ENCODE results near the gene KIF5A. TPM values are rescaled to one million over a fixed set of nuclear protein-coding genes. Genes with fewer than 3 reads are reported as not detected.

The KIF5A gene
- total RNA-seq, 6 experiments from 2014 or later = 1.0 to 1.8 (median 1.2) TPM

DNA sequence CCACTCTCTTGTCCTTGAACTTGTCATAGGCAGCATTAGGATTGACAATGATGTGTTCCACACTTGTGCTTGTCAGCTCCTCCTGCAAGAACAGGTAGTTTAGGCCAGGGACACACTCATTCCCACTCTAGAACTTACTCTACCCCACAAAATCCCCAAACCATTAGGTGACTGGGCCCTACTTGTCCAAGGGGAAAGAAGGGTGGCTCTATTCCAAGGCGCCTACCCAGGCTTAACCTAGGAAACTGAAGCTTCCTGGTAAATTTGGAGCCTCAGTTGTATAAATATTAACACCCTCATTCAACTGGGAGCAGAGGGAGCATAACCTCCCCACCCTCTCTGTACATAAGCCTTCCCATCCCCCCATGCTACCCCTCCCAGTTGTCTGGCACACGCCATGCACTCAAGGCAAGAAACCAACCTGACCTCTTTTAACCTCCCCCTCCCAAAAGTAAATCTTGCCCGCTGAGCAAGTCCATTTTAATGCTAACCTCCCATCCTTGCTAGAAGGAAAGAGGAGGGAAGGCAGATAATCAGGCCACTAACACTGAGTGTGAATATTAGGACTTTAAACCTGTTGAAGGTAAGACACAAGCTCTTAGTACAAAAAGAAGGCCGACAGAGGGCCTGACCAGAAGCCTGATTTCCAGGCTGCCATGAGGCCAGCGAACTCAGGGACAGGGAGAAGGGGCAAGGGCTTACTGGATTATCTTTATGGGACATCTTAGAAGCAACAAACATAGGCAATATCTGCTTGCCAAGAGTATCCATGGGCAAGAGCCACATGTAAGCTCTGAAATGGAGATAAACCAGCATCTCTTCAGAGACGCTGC is 13.9 kb upstream of the KIF5A start:
- DNase-seq = no peak
- Mint-ChIP-seq H3K4me3 (no peak overlapping the region), H3K27ac (peak overlapping the region; percentile 36; the same call in 1 of the 2 replicates), H3K36me3 (ENCODE audit: low read depth) (peaks cover 48% of the 10 kb centered on the region), H3K9me3 (no peaks in the 10 kb centered on the region), H3K4me1 (ENCODE audit: low read depth) (peaks cover 6% of the 10 kb centered on the region), H3K27me3 (ENCODE audit: insufficient read depth) (no peaks in the 10 kb centered on the region)
- no peak for TF ChIP-seq CTCF (IDR thresholded peaks at IDR 0.05)

DNA sequence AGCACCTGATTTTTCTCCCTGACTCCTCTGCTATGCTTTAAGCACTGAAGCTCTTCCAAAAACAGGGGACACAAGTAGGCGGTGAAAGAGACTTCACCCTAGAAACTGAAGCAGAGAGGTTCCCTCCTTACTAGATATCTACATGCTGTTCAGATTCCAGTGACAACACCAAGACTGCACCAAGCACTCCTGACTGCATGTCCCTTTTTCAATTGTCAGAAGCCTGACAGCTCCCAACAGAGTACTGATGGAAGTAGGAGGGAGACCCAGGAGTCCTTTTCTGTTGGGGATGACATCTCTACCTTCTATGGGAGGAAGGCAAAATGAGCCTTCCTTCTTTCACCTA is 13.3 kb upstream of the KIF5A start:
- Mint-ChIP-seq H3K27me3 (ENCODE audit: insufficient read depth) (no peaks in the 10 kb centered on the region), H3K36me3 (ENCODE audit: low read depth) (peaks cover 52% of the 10 kb centered on the region), H3K4me3 (no peak overlapping the region), H3K9me3 (no peaks in the 10 kb centered on the region), H3K4me1 (ENCODE audit: low read depth) (peaks cover 11% of the 10 kb centered on the region), H3K27ac (no peak overlapping the region)
- TF ChIP-seq CTCF (IDR thresholded peaks at IDR 0.05) = no peak
- no peak for DNase-seq

- no peaks in the 10 kb centered on the region for H3K27me3 Mint-ChIP-seq (ENCODE audit: insufficient read depth)
- H3K36me3 Mint-ChIP-seq (ENCODE audit: low read depth) = peaks cover 37% of the 10 kb centered on the region
- TF ChIP-seq CTCF (IDR thresholded peaks at IDR 0.05) = no peak
- H3K4me1 Mint-ChIP-seq (ENCODE audit: low read depth) = peaks cover 20% of the 10 kb centered on the region
- H3K27ac Mint-ChIP-seq = no peak overlapping the region
- no peak overlapping the region for H3K4me3 Mint-ChIP-seq
- no peak for DNase-seq
- H3K9me3 Mint-ChIP-seq = no peaks in the 10 kb centered on the region
These were observed 10.6 kb upstream of the KIF5A start for GRCh38 chr12:57539134-57539768.

- Mint-ChIP-seq H3K36me3 (ENCODE audit: low read depth) (peaks cover 38% of the 10 kb centered on the region), H3K9me3 (no peaks in the 10 kb centered on the region), H3K27me3 (ENCODE audit: insufficient read depth) (no peaks in the 10 kb centered on the region; the same call in 1 of the 2 replicates), H3K4me1 (ENCODE audit: low read depth) (peaks cover 35% of the 10 kb centered on the region), H3K27ac (peak overlapping the region; percentile 51), H3K4me3 (no peak overlapping the region)
- TF ChIP-seq CTCF (IDR thresholded peaks at IDR 0.05) = no peak
- no peak for DNase-seq
These were observed 8.8 kb upstream of the KIF5A start for GRCh38 chr12:57541001-57541400.

- DNase-seq = no peak
- H3K27ac Mint-ChIP-seq = no peak overlapping the region
- no peaks in the 10 kb centered on the region for H3K9me3 Mint-ChIP-seq
- no peak overlapping the region for H3K4me3 Mint-ChIP-seq
- TF ChIP-seq CTCF (IDR thresholded peaks at IDR 0.05) = no peak
- peaks cover 45% of the 10 kb centered on the region for H3K36me3 Mint-ChIP-seq (ENCODE audit: low read depth)
- H3K4me1 Mint-ChIP-seq (ENCODE audit: low read depth) = peaks cover 38% of the 10 kb centered on the region
- no peaks in the 10 kb centered on the region; the same call in 1 of the 2 replicates for H3K27me3 Mint-ChIP-seq (ENCODE audit: insufficient read depth)
These were observed 8.1 kb upstream of the KIF5A start for GRCh38 chr12:57541717-57542116.
